Muscle layer of duodenum (tissue), 2 donors: ENCODE measurements around the gene ASAP3.
A peak's percentile ranks its signal among the peaks of the same experiment; 100 is the strongest.

Source experiments
- H3K27ac ChIP-seq: one replicate; pipeline ENCODE4 v1.7.0; 2013; ENCODE audit warnings: mild to moderate bottlenecking, low read length
- H3K27me3 ChIP-seq: one replicate; pipeline ENCODE4 v1.7.0; 2013; ENCODE audit warnings: low read depth, mild to moderate bottlenecking, control low read depth, low read length
- H3K36me3 ChIP-seq, 2 donors: one replicate each; pipeline ENCODE4 v1.7.0; 2013; ENCODE audit warnings: low read length in 2 of 2, control low read depth in 1 of 2, mild to moderate bottlenecking in 1 of 2; ENCODE audit not compliant: insufficient read depth in 2 of 2, control insufficient read depth in 1 of 2
- H3K4me1 ChIP-seq, 2 donors: one replicate each; pipeline ENCODE4 v1.7.0; 2013; ENCODE audit warnings: low read length in 2 of 2, mild to moderate bottlenecking in 2 of 2, control low read depth in 1 of 2, moderate library complexity in 1 of 2; ENCODE audit not compliant: insufficient read depth in 2 of 2, control insufficient read depth in 1 of 2
- H3K4me3 ChIP-seq, 2 donors: one replicate each; pipeline ENCODE4 v1.7.0; 2013; ENCODE audit warnings: low read length in 2 of 2, low read depth in 1 of 2, mild to moderate bottlenecking in 1 of 2
- H3K9me3 ChIP-seq, 2 donors: one replicate each; pipeline ENCODE4 v1.7.0; 2013; ENCODE audit warnings: low read length in 2 of 2, control low read depth in 1 of 2, mild to moderate bottlenecking in 1 of 2; ENCODE audit not compliant: control insufficient read depth in 1 of 2
- donor health status: healthy.

ASAP3 gene

DNA sequence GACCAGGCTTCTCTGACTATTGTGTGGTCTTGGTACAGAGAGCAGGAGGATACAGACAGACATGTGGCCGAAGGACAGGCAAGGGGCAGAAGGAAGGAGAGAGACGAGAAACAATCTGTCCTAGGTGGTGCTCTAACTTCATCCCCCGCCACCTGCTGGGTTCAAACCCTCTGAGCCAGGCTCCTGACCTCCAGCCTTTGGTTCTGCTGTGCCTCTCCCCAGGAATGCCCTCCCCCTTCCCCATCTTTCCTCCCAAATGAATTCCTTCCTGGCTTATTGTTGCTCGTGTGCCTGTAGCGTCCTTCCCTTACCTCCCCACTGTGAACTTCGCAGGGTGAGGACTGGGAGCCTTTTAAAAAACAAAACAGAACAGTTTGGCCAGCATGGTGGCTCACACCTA lies 64.8 kb downstream of the ASAP3 start:
- no peak overlapping the region for H3K27ac ChIP-seq
- H3K4me1 ChIP-seq, result peaks cover 18 to 23% of the 10 kb centered on the region in 2 donors

DNA sequence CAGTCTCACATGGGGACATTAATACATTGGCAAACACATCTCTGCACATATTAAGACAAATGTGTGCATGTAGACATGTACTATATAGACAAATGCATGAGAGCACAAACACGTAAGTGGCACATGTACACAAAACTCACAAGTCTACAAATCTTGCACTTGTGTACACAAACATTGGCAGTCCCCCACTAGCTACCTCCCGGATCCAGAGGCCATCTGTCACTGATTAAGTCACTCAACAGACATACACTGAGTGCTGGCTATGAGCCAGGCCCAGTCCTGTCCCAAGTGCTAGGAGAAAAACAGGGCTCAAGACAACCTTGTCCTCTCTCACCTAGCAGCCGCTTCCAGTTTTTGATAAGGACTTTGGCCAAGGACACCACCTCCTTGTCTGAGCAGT lies 66.4 kb downstream of the ASAP3 start:
- H3K9me3 ChIP-seq, result no peaks in the 10 kb centered on the region
- H3K36me3 ChIP-seq, result peaks cover 16 to 19% of the 10 kb centered on the region in 2 donors
- no peak overlapping the region for H3K27ac ChIP-seq
- no peaks in the 10 kb centered on the region for H3K27me3 ChIP-seq
- no peak overlapping the region for H3K4me3 ChIP-seq
- peaks cover 9% of the 10 kb centered on the region in 2 donors for H3K4me1 ChIP-seq

More for the DNA sequence above, 64.8 kb downstream of the ASAP3 start:
- Histone ChIP-seq H3K27me3 (no peaks in the 10 kb centered on the region), H3K9me3 (no peaks in the 10 kb centered on the region), H3K4me3 (no peak overlapping the region), H3K36me3 (peaks cover 16 to 19% of the 10 kb centered on the region in 2 donors)

DNA sequence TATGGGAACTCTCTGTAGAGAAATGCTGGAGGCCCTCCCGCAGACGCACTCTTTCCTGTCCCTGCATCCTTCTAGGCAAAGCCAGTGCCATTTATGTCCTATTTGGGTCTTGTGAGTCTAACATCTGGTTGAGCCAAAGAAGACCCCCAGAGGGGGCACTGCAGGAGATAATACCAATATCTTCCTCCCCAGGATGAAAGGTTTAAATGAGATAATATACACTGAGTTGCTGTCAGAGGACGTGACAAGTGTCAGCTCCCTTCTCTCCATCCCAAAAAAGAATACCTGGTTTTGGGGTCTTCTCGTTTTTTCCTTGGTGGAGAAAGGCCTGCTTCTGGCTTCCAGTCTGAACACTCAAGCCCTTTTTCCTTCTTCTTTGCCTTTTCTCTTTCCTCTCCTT lies 67.0 kb downstream of the ASAP3 start:
- H3K4me3 ChIP-seq, result no peak overlapping the region
- no peak overlapping the region for H3K27ac ChIP-seq
- H3K36me3 ChIP-seq, result peaks cover 16 to 19% of the 10 kb centered on the region in 2 donors
- no peaks in the 10 kb centered on the region for H3K27me3 ChIP-seq
- H3K9me3 ChIP-seq, result no peaks in the 10 kb centered on the region
- peaks cover 3 to 5% of the 10 kb centered on the region in 2 donors for H3K4me1 ChIP-seq

DNA sequence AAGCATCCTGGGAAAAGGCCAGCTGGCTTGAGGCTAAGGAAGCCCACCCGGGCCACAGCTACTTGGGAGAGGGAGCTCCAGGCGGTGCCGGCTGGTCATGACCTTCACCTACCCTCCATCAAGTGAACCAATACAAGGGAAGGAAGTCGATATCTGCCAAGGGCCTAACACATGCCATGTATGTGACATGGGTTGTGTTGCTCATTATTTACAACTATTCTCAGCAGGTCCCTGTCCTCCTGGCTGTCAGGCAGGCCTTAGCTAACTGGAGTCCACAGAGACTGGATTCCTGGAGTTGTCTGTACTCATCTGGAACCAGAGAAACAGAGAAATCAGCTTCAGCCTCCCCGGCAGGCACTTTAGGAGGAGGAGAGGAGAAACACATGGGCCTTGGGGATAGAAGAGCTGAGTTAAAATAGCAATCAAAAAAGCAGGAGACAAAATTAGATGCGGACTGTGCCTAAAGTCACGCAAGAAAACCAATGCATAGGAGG lies 75.1 kb downstream of the ASAP3 start:
- no peaks in the 10 kb centered on the region for H3K9me3 ChIP-seq
- H3K36me3 ChIP-seq, result peaks cover 6 to 7% of the 10 kb centered on the region in 2 donors
- no peak overlapping the region for H3K4me3 ChIP-seq
- H3K27ac ChIP-seq, result no peak overlapping the region
- H3K27me3 ChIP-seq, result no peaks in the 10 kb centered on the region
- peaks cover 4 to 15% of the 10 kb centered on the region in 2 donors for H3K4me1 ChIP-seq

DNA sequence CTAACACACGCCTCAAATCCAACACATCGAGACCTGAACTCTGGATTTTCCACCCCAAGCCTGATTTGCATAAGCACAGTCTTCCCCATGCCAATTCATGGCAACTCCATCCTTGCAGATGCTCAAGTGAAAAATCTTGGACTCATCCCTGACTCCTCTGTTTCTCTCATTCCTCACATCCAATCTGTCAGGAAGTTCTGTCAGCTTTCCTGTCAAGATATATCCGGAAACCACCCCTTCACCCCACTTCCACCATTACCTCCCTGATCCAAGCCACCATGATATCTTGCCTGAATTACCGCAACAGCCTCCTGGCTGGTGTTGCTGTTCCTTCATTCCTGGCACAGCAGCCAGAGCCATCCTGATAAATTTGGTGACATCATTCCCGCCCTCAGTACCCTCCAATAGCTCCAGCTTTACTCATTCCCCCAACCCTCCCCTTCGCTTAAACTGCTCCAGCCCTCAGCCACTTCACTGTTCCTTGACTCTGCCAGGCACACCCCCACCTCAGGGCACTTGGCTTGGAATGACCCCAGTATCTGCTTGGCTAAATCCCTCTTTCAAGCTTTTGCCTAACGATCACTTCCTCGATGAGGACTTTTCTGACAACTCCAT lies 76.9 kb downstream of the ASAP3 start:
- Histone ChIP-seq H3K27me3 (no peaks in the 10 kb centered on the region), H3K4me1 (peaks cover 9 to 18% of the 10 kb centered on the region in 2 donors), H3K27ac (no peak overlapping the region), H3K36me3 (peaks cover 6 to 7% of the 10 kb centered on the region in 2 donors), H3K9me3 (no peaks in the 10 kb centered on the region), H3K4me3 (no peak overlapping the region)

DNA sequence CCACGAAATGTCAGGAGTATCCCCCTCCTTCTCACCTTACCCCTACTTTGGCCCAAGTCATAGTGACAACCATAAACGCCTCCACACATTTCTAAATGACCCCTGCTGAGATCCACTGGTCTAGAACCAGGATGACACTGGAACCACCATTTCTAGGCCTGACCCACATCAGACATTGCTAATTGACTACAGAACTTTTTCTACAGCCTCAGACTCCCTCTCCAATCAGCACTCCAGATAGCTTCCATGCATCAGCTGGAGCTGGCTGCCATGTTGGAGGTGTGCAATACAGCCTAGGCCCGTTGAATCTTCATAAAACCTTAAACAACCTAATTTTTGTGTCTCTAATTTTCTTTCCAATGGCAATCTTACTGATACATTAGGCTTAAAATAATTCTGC lies 78.0 kb downstream of the ASAP3 start:
- Histone ChIP-seq H3K27ac (no peak overlapping the region), H3K27me3 (no peaks in the 10 kb centered on the region), H3K4me3 (no peak overlapping the region), H3K4me1 (peaks cover 5 to 11% of the 10 kb centered on the region in 2 donors), H3K9me3 (no peaks in the 10 kb centered on the region), H3K36me3 (peaks cover 6 to 7% of the 10 kb centered on the region in 2 donors)

DNA sequence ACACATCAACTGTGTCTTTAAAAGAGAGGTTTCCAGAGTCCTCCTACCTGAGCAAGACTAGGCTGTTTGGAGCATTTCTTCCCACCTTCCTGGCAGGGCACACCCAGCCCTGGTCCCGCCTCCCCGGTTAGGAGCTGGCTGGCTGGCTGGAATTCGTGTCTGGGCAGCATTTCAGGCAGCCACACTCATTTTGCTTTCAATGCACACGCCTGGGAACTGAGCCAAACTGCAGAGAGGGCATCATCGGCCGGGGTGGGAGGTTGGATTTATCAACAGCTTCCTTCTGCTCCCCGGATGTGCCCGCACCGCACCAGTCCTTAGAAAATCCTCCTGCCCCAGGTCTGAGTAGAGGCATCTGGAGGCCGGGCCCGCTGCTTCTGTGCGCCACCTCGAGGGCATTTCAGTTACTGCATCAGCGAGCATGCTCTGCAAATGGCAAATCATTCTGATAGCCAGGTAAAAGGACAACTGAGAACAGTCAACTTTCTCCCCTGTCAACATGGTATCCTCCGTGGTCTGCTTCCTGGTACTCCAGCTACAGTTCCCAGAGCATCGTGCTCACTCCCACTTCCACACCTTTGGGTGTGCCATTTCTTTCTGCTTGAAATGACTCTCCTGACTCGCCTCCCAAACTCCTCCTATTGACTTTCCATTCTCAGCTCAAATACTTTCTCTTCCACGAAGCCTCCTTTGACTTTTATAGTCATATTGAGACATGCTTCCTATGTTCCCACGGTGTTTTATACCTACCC lies 80.1 kb downstream of the ASAP3 start:
- peak overlapping the region in 1 of 2 donors; percentile 10 for H3K4me3 ChIP-seq
- peaks cover 5 to 11% of the 10 kb centered on the region in 2 donors for H3K4me1 ChIP-seq

DNA sequence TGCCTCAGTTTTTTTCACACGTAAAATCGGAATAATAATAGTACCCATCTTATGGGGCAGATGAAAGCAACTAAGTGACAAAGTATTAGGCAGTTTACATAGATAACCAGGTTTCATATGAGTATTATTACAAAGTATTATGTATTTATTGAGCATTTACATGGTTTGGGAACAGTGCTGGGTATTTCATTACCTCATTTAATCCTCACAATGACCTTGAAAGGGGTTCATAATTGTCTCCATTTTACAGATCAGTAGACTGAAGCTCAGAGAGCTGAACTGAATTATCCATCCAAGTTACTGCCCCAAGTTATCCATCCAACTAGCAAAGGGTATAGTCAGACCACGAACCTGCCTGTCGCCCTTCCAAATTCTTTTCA lies 80.6 kb downstream of the ASAP3 start:
- Histone ChIP-seq H3K27me3 (no peaks in the 10 kb centered on the region), H3K27ac (peak overlapping the region; percentile 76), H3K4me1 (peaks cover 5 to 11% of the 10 kb centered on the region in 2 donors), H3K4me3 (no peak overlapping the region), H3K9me3 (no peaks in the 10 kb centered on the region), H3K36me3 (peaks cover 0 to 7% of the 10 kb centered on the region in 2 donors)

More for the DNA sequence above, 80.1 kb downstream of the ASAP3 start:
- peaks cover 4 to 7% of the 10 kb centered on the region in 2 donors for H3K36me3 ChIP-seq
- H3K27ac ChIP-seq, result peak overlapping the region; percentile 76
- H3K27me3 ChIP-seq, result no peaks in the 10 kb centered on the region
- no peaks in the 10 kb centered on the region for H3K9me3 ChIP-seq

DNA sequence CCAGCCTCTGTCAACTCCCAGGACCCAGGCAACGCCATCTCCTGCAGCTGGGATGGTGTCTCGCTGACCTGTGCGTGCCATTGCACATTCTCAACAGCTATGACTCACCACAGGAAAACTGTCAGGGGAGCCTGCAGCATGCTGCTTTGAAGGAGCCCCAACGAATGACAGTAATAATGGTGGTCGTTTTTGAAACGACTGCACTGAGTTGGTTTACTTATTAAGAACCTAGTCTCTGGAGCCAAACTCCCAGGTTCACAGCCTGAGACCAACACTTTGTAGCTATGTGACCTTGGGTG lies 81.0 kb downstream of the ASAP3 start:
- Histone ChIP-seq H3K4me1 (peaks cover 5 to 11% of the 10 kb centered on the region in 2 donors), H3K27me3 (no peaks in the 10 kb centered on the region), H3K27ac (peak overlapping the region; percentile 76), H3K9me3 (no peaks in the 10 kb centered on the region), H3K36me3 (peaks cover 0 to 7% of the 10 kb centered on the region in 2 donors), H3K4me3 (no peak overlapping the region)

DNA sequence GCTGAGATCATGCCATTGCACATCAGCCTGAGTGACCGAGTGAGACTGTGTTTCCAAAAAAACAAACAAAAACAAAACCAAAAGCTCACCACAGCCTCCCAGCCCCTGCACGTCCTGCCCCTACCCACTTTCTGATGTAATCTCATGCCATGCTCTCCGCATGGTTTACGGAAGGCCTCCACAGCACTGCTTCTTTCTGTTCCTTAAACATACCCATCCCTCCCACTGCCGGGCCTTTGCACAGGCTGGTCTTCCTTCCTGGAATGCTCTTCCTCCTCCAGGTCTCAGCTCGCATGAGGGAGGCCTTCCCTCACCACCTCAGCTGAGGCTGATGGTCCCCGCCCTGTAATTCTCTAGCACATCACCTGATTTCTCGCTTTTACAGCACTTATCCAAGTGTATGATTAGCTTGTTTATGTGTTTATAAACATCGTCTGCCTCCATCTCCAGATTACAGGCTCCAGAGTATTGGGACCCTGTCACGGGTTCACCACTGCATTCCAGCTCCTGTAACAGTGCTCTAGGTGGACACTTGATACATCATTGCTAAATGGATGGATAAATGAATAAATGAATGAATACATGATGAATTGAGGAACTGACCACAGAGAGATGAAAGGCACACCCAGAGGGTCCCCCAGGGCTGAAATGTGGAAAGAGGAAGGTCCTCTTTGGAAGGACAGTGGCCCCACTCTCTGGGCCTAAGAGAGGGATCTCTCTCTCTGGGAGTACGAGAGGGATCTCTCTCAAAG lies 81.5 kb downstream of the ASAP3 start:
- H3K27me3 ChIP-seq, result no peaks in the 10 kb centered on the region
- peaks cover 5 to 11% of the 10 kb centered on the region in 2 donors for H3K4me1 ChIP-seq
- H3K36me3 ChIP-seq, result peaks cover 0 to 7% of the 10 kb centered on the region in 2 donors
- H3K4me3 ChIP-seq, result no peak overlapping the region
- H3K27ac ChIP-seq, result peak overlapping the region; percentile 76
- no peaks in the 10 kb centered on the region for H3K9me3 ChIP-seq

DNA sequence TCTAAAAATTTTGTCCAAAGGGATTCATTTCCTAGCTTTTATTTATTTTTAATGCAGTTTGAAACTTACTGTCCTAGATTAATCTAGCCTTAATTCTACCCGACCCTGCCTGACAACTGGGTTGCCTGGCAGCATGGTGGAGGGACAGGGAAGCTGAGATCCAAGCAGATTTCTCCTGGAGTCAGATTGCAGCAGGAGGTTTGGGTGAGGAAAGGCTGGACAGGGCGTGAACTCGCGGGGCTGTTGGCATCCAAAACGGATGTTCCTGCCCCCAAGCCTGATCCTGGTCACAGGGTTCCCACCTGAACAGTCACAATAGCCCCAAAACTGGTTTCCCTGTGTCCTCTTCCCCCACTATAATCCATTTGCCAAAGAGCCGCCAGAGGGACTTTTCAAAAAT lies 82.7 kb downstream of the ASAP3 start:
- H3K4me1 ChIP-seq, result peaks cover 5 to 11% of the 10 kb centered on the region in 2 donors
- H3K27ac ChIP-seq, result no peak overlapping the region
- H3K9me3 ChIP-seq, result no peaks in the 10 kb centered on the region
- no peaks in the 10 kb centered on the region for H3K27me3 ChIP-seq
- no peak overlapping the region for H3K4me3 ChIP-seq
- H3K36me3 ChIP-seq, result peaks cover 4 to 16% of the 10 kb centered on the region in 2 donors
